DMS114 treated with DMSO at 0.1 percent for 48 hours (cell line): ENCODE results near the gene GLTP.
"Not testable (repeated sequence)": the region's sequence is repeated elsewhere in the genome, so short reads cannot be mapped to it uniquely, and the experiment has no call there.

ENCODE experiments used
- DNase-seq: peaks from one replicate; lab custom pipeline; 2025; ENCODE audit not compliant: unreplicated experiment; lab: John Stamatoyannopoulos, UW

Gene GLTP, protein sequence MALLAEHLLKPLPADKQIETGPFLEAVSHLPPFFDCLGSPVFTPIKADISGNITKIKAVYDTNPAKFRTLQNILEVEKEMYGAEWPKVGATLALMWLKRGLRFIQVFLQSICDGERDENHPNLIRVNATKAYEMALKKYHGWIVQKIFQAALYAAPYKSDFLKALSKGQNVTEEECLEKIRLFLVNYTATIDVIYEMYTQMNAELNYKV

GRCh38 chr12:109880043-109880931 lies at the start of gene GLTP:
Gene GLTP, minus strand, starts transcription at chr12:109880541. Its CDS starts 167 bp downstream, at chr12:109880374.
- peak; percentile 67 for DNase-seq

- DNase-seq = not testable (repeated sequence)
Observed at GRCh38 chr12:109929326-109929725, 49.0 kb upstream of the GLTP start.

DNA sequence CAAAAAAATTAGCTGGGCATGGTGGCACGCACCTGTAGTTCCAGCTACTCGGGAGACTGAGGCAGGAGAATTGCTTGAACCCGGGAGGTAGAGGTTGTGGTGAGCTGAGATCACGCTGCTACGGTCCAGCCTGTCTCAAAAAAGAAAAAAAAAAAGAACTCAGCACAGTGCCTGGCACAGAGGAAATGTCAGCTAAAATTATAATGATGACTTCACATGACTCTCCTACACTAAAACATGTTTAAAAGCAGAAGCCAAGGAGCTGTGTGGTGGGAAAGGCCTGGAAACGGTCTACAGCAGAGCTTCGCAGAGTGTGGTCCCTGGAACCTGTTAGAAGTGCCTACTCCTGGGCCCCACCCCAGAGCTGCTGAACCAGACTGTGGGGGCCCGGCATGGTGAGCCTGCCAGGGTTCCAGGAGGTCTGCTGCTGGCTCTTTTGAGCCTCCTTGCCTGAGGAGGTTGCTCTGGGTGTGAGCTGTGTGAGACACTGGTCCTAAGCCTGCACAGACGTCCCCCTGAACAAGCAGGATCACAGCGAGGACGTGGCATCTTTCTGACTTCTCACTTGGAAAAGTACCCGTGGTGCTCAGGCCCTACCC lies 47.8 kb upstream of the GLTP start:
- DNase-seq = no peak

DNA sequence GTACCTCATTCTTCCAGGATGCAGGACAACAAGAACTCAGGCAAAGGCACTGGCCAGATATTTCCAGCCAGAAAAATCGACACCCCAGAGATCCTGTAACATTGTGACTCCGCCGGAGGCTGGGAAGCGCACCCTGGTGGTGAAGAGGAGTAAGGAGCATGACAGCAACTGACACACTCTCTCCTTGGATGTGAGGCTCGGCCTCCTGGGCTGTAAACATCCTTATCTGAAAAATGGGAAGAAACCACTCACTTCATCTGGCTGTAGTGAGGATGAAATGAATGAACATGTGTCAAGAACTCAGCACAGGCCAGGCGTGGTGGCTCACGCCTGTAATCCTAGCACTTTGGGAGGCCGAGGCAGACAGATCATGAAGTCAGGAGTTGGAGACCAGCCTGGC lies 47.3 kb upstream of the GLTP start:
- DNase-seq = no peak

DNA sequence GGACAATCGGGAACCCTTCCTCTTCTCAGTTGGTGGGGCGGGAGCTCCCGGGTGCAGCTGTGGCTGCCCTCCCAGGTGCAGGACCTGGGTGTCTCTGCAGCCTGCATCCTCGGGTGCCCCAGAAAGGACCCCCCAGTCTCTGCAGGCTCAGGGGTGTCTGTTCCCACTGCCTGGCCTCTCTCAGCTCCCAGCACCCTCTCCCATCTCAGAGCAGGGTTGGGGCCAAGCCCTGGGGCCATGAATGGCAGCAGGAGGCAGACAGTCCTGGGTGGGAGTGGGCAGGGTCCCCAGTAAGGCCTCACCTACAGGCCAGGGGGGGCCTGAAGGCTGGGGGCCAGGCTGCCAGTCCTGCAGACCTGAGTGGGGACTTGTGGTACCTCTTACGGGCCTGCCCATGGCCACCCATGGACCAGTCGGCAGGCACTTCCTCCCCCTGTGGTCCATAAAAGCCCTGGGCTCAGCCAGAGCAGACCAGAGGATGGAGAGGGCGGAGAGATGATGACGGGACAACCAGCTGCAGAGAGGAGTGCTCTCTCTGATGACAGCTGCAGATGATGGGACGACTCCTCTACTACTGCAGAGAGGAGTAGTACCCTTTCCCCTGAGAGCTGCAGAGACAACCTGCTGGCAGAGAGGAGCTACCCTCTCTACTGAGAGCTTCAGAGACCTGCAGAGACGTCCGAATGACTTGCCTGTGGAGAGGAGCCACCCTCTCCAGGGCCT lies 46.3 kb upstream of the GLTP start:
- no peak for DNase-seq

- no peak for DNase-seq
Observed at GRCh38 chr12:109926016-109926415, 45.7 kb upstream of the GLTP start.

- no peak for DNase-seq
Observed at GRCh38 chr12:109925185-109925840, 45.0 kb upstream of the GLTP start.

DNA sequence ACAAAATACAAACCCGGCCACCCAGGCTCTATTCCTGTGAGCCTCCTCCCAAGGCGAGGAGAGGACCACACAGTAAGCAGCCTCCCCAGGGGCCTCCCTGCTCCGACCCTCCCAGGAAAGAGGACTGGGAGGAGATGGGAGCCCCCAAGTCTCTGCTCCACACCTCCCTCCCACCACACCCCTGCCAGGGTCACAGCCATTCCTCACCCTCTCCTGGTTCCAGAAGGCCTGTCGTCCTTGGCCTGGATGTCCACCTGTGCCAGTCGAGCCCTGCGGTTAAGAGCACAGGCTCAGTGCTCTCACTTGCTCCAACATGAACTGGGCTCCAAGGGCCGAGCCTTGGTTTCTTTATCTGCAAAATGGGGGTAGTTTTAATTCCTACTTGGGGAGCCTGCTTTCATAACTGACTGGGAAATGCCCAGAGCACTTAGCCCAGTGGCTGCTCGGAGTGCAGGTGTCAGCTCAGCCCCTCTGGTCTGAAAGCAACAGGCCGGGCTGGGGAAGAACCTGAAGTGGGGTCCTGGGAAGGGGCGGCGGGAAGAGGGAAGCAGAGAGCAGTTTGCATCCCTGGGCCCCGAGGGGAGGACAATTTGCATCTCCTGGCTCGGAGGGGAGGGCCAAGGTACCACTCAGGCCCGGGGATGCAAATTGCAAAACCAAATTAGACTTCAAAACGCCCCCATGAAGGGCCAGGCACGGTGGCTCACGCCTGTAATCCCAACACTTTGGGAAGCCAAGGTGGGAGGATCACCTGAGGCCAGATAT lies 43.3 kb upstream of the GLTP start:
- no peak for DNase-seq

- DNase-seq = no peak
Observed at GRCh38 chr12:109923038-109923437, 42.7 kb upstream of the GLTP start.

- no peak for DNase-seq
Observed at GRCh38 chr12:109921982-109922381, 41.6 kb upstream of the GLTP start.

DNA sequence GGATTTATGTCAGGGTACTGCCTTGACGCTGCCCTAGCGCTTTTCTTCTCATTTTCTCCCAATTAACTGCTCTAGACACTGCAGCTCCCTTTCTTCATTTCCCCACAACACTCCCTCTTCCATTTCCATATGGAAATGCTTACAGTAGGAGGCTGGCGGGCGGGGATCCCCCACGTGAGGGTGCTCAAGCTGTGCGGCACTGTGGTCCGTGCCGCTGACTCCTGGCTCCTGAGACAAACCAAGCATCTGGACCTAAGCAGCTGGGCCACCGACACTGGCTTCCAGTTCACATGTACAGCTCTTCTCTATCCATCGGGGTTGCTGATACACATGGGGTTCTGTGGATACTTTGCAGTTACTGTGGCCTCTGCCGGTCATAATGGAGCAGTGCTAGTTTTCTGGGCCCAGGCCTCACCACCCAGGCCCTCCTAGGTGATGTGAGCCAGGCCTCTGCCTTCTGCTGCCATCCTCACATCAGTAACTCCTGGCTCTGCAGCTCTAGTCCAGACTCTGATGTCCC lies 40.0 kb upstream of the GLTP start:
- DNase-seq = no peak

DNA sequence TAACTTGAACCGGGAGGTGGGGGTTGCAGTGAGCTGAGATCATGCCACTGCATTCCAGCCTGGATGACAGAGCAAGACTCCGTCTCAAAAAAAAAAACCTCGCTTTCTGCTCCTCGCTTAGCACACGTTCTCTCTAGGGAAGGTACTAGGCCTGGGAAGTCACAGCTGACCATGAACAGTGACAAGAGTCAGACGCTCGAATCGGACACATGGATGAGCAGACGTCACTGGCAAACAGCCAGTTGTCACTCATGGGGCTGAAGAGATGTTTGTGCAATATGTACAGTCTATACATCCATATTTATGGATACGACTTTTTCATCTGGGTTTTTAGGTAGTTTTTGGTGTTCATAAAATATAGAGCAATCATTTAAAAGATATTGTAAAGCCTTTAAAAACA lies 39.1 kb upstream of the GLTP start:
- DNase-seq = no peak

- DNase-seq = no peak
Observed at GRCh38 chr12:109916045-109916444, 35.7 kb upstream of the GLTP start.

DNA sequence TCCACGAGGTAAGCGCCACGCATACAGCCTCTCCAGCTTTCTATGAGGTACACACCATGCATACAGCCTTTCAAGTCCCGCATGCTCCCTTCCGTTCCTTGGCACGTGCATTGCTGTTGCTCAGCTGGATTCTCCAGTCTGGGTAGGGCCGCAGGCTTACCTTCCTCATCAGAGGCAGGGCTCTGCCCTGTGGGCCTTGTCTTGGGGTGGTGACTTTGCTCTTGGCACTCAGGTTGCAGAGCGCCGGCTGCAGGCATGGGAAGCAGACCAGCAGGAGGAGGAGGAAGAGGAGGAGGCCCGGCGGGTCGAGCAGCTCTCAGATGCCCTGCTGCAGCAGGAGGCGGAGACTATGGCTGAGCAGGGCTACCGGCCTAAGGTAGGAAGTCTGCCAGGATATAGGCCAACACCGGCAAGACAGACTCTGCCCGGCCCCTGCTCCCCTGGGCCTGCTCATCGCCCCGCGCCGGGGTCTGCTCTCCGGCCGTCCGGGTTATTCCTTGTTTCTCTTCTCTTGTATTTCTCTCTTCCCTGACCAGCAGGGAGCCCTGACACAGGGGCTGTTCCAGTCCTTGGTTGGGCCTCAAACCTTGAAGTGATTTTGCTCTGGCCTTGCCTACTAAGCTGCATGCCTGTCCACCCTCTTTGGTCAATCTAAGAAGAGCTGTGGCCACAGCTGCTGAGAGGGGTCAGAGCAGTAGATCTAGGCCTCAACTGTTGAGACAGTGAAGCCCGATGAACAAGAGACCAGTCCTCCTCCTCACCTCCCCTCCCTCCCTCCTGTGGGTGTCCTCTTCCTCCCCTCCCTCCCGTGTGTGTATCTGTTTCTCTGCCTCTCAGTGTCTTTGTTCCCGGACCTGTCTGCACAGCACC lies 35.1 kb upstream of the GLTP start:
- no peak for DNase-seq

GRCh38 chr12:109914461-109914860 lies 34.1 kb upstream of the GLTP start:
- DNase-seq = no peak

GRCh38 chr12:109912855-109913321 lies 32.5 kb upstream of the GLTP start:
- no peak for DNase-seq

- no peak for DNase-seq
Observed at GRCh38 chr12:109910969-109911348, 30.6 kb upstream of the GLTP start.

DNA sequence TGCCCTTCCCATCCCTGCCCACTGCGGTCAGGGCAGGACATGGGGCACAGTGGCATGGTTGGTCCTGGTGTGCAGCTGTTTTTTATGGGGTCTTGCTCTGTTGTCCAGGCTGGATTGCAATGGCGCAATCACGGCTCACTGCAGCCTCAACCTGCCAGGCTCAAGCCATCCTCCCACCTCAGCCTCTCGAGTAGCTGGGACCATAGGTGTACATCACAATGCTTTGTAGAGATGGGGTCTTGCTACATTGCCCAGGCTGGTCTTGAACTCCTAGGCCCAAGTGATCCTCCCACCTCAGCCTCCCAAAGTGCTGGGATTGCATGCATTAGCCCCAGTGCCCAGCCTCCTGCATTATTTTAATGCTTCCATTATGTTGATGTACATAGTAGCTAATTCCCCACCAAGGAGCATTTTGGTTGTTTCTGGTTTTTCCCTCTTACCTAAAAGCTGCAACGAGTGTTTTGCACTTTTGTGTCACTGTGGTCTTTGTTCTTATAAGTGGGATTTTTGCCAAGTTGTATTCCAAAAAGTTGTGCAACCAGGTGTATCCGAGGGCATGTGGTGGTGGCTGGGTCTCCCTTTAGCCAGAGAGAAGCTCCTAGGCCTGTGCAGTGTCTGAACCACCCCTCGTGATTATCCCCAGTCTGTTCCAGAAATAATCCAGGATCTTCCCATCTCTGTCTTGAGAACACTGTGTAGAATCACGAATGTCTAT lies 30.1 kb upstream of the GLTP start:
- no peak for DNase-seq
